K562 (cell line): ENCODE data around the gene CD37. TPM values are rescaled to one million over a fixed set of nuclear protein-coding genes. Genes with fewer than 3 reads are reported as not detected.

Experiments
- ARHGAP35 ChIP-seq: fragments of 450-650 bp; IDR thresholded peaks from 2 replicates; pipeline ENCODE4 v1.6.1; 2018; ENCODE audit not compliant: partially characterized antibody
- ATF3 ChIP-seq, 2 experiments: fragments of 450-650 bp in 1 of 2; sonication (generic) in 1 of 2; formaldehyde crosslinking in 1 of 2; IDR thresholded peaks in 1 of 2; conservative IDR thresholded peaks in 1 of 2; 2 replicates each; pipeline versions ENCODE4 v1.6.1 to v1.8.1; 2016 to 2023; ENCODE audit warnings: mild to moderate bottlenecking in 2 of 2, moderate library complexity in 2 of 2, inconsistent platforms in 1 of 2, missing genetic modification reagents in 1 of 2
- C11orf30 ChIP-seq: fragments of 450-650 bp; IDR thresholded peaks from 2 replicates; pipeline ENCODE4 v1.6.1; 2016; ENCODE audit warnings: low read depth, mild to moderate bottlenecking
- CUX1 ChIP-seq: fragments of 200-800 bp; sonication (Bioruptor generic); IDR thresholded peaks from 2 replicates; pipeline ENCODE4 v1.6.1; 2016; ENCODE audit warnings: missing genetic modification characterization, missing compliant biosample characterization
- PHF8 ChIP-seq: fragments of 200-600 bp; sonication (generic); IDR thresholded peaks from 2 replicates; pipeline ENCODE4 v1.6.1; 2012; ENCODE audit warnings: mixed run types, mild to moderate bottlenecking, inconsistent platforms, low read length, moderate library complexity, borderline replicate concordance
- ZNF274 ChIP-seq: IDR thresholded peaks from 2 replicates; pipeline ENCODE4 v1.6.1; 2011; ENCODE audit warnings: low read depth, mild to moderate bottlenecking, low read length, moderate library complexity, borderline replicate concordance
- polyA plus RNA-seq, 8 experiments: library from polyadenylated mRNA; depleted of rRNA in 4 of 8; stranded (reverse) in 5 of 8; unstranded in 3 of 8; fragments of >200 nt; fragmentation: Nextera tagmentation in 2 of 8; fragmentation: Illumina TruSeq in 1 of 8; extraction: Ambion mirVana in 2 of 8; extraction: Trizol in 1 of 8; gene quantifications; 2 replicates each; pipeline versions ENCODE4 v1.2.1 to v1.2.3, GENCODE V29; 2011 to 2014; ENCODE audit warnings: inconsistent platforms in 1 of 8, missing spikeins in 1 of 8
- total RNA-seq, 7 experiments: library from RNA; depleted of rRNA in 6 of 7; stranded (reverse); fragments of >200 nt in 6 of 7; fragmentation: Illumina TruSeq in 2 of 7; extraction: Trizol in 2 of 7; gene quantifications; 2 replicates each; pipeline versions ENCODE4 v1.2.1 to v1.2.3, GENCODE V29; 2011 to 2021; ENCODE audit warnings: low replicate concordance in 1 of 7
- TF ChIP-seq, protein P1 (sequence below), 2 experiments: fragments of 450-650 bp in 1 of 2; sonication (generic) in 1 of 2; formaldehyde crosslinking in 1 of 2; IDR thresholded peaks; 2 replicates each; pipeline versions ENCODE4 v1.7.1 to v1.9.0; 2016 to 2022; ENCODE audit warnings: inconsistent platforms in 1 of 2, mild to moderate bottlenecking in 1 of 2, missing genetic modification reagents in 1 of 2
- TF ChIP-seq, protein P2 (sequence below), 2 experiments: IDR thresholded peaks; 2 replicates each; pipeline ENCODE4 v1.6.1; 2012; ENCODE audit warnings: improper control_type of control experiment in 2 of 2, low read depth in 2 of 2, low read length in 2 of 2, borderline replicate concordance in 1 of 2

Gene CD37
- total and polyA plus RNA-seq, 9 of the 15 experiments (the other 6 are each of a cell fraction or from before 2014, with no cell fraction given), result 2.5 to 19.0 (median 7.4) TPM

DNA sequence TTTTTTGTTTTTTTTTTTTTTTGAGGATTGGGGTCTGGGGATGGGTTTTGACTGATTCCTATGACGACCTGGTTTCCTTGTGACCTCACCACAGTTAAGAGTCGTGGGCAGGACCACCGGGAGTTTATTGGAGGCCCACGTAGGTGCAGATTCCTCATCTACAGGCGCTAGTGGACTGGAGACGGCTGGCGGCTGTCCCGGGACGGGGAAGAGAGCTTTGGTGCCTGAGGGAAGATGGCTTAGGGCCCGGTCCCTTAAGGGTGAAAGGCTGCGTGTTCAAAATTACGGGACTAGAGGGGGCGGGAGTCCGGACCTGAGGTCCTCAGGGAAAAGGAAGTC is 27.7 kb downstream of the CD37 start (continued):
- TF ChIP-seq ZNF274, result no peak
- TF ChIP-seq, protein P1, sequence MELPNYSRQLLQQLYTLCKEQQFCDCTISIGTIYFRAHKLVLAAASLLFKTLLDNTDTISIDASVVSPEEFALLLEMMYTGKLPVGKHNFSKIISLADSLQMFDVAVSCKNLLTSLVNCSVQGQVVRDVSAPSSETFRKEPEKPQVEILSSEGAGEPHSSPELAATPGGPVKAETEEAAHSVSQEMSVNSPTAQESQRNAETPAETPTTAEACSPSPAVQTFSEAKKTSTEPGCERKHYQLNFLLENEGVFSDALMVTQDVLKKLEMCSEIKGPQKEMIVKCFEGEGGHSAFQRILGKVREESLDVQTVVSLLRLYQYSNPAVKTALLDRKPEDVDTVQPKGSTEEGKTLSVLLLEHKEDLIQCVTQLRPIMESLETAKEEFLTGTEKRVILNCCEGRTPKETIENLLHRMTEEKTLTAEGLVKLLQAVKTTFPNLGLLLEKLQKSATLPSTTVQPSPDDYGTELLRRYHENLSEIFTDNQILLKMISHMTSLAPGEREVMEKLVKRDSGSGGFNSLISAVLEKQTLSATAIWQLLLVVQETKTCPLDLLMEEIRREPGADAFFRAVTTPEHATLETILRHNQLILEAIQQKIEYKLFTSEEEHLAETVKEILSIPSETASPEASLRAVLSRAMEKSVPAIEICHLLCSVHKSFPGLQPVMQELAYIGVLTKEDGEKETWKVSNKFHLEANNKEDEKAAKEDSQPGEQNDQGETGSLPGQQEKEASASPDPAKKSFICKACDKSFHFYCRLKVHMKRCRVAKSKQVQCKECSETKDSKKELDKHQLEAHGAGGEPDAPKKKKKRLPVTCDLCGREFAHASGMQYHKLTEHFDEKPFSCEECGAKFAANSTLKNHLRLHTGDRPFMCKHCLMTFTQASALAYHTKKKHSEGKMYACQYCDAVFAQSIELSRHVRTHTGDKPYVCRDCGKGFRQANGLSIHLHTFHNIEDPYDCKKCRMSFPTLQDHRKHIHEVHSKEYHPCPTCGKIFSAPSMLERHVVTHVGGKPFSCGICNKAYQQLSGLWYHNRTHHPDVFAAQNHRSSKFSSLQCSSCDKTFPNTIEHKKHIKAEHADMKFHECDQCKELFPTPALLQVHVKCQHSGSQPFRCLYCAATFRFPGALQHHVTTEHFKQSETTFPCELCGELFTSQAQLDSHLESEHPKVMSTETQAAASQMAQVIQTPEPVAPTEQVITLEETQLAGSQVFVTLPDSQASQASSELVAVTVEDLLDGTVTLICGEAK (IDR thresholded peaks at IDR 0.05), result peak; percentile 55; the same call in 1 of the 2 replicates
- TF ChIP-seq, protein P1 (CRISPR knock-in tag; IDR thresholded peaks at IDR 0.05), result no peak
- TF ChIP-seq, protein P2, sequence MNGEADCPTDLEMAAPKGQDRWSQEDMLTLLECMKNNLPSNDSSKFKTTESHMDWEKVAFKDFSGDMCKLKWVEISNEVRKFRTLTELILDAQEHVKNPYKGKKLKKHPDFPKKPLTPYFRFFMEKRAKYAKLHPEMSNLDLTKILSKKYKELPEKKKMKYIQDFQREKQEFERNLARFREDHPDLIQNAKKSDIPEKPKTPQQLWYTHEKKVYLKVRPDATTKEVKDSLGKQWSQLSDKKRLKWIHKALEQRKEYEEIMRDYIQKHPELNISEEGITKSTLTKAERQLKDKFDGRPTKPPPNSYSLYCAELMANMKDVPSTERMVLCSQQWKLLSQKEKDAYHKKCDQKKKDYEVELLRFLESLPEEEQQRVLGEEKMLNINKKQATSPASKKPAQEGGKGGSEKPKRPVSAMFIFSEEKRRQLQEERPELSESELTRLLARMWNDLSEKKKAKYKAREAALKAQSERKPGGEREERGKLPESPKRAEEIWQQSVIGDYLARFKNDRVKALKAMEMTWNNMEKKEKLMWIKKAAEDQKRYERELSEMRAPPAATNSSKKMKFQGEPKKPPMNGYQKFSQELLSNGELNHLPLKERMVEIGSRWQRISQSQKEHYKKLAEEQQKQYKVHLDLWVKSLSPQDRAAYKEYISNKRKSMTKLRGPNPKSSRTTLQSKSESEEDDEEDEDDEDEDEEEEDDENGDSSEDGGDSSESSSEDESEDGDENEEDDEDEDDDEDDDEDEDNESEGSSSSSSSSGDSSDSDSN (IDR thresholded peaks at IDR 0.05; ENCODE audit: borderline replicate concordance in 1 of 2, low read depth in 2 of 2, low read length in 2 of 2), result 0 out of 4 replicates have a peak, but pooled peaks of 1 of the 2 experiments have one; percentile 14
- TF ChIP-seq PHF8, result peak; percentile 22; the same call in 1 of the 2 replicates
- no peak for TF ChIP-seq ATF3 (IDR thresholded peaks at IDR 0.05)
- 0 out of 2 replicates have a peak, but pooled peaks have one; percentile 16 for TF ChIP-seq ATF3 (CRISPR knock-in tag; conservative IDR thresholded peaks at IDR 0.05)
- no peak for TF ChIP-seq CUX1 (CRISPR knock-in tag)
- TF ChIP-seq C11orf30, result no peak
- TF ChIP-seq ARHGAP35, result no peak
